Stomach (tissue), 9 donors: ENCODE results near the gene GSDME. TPM values are rescaled to one million over a fixed set of nuclear protein-coding genes. Genes with fewer than 3 reads are reported as not detected.

Experiments
- DNase-seq, 2 donors: peaks; one replicate each; pipeline versions ENCODE4 v3.0.0 to v3.0.0-alpha.2; 2013 to 2019
- H3K27ac ChIP-seq, 5 donors: fragments of 200-600 bp in 4 of 5; sonication (generic) in 4 of 5; one replicate each; pipeline ENCODE4 v1.5.1; 2013 to 2019; ENCODE audit warnings: mild to moderate bottlenecking in 1 of 5, moderate library complexity in 1 of 5
- H3K27me3 ChIP-seq, 3 donors: fragments of 200-600 bp; sonication (generic); one replicate each; pipeline ENCODE4 v1.5.1; 2017 to 2019; ENCODE audit warnings: mixed run types in 1 of 3
- H3K36me3 ChIP-seq, 4 donors: fragments of 200-600 bp; sonication (generic); 1 replicate in 3 of 4; 2 replicates in 1 of 4; pipeline ENCODE4 v1.5.1; 2016 to 2019
- H3K4me1 ChIP-seq, 4 donors: fragments of 200-600 bp; sonication (generic); one replicate each; pipeline ENCODE4 v1.5.1; 2016 to 2019
- H3K4me3 ChIP-seq, 4 donors: fragments of 200-600 bp; sonication (generic) in 3 of 4; one replicate each; pipeline ENCODE4 v1.5.1; 2016 to 2019; ENCODE audit warnings: mild to moderate bottlenecking in 1 of 4
- H3K9me3 ChIP-seq, 4 donors: fragments of 200-600 bp; sonication (generic); one replicate each; pipeline ENCODE4 v1.5.1; 2016 to 2019
- CTCF ChIP-seq, 7 experiments: fragments of 450-650 bp in 4 of 7; fragments of 200-600 bp in 3 of 7; sonication (generic) in 3 of 7; IDR thresholded peaks; one replicate each; pipeline ENCODE4 v1.5.1; 2016 to 2019; ENCODE audit warnings: antibody characterized with exemption in 7 of 7, control low read depth in 2 of 7, mild to moderate bottlenecking in 1 of 7
- EP300 ChIP-seq: sonication (generic); formaldehyde crosslinking; IDR thresholded peaks from one replicate; pipeline ENCODE4 v1.6.1; 2017; ENCODE audit warnings: antibody characterized with exemption
- POLR2A ChIP-seq, 4 donors: fragments of 450-650 bp; IDR thresholded peaks; one replicate each; pipeline ENCODE4 v1.6.1; 2016; ENCODE audit warnings: antibody characterized with exemption in 4 of 4, control low read depth in 2 of 4, mild to moderate bottlenecking in 1 of 4, moderate library complexity in 1 of 4
- POLR2AphosphoS5 ChIP-seq, 3 donors: sonication (generic); formaldehyde crosslinking; IDR thresholded peaks; one replicate each; pipeline ENCODE4 v1.6.1; 2016; ENCODE audit warnings: antibody characterized with exemption in 3 of 3
- whole genome bisulfite sequencing, 5 donors: extraction: QIAGEN DNeasy Blood & Tissue Kit in 3 of 5; methylation state at CpG; one replicate each; pipeline versions ENCODE4 v1.1.5 to v1.1.7; 2013 to 2018; 5-methylcytosine and 5-hydroxymethylcytosine counted together
- intact Hi-C: fragments of 100-400 bp; cut with DNase I; formaldehyde crosslinking; loops from one replicate; pipeline ENCODE4 v1.15.1; 2023; ENCODE audit warnings: low total_unique reads
- polyA plus RNA-seq, 3 donors: library from polyadenylated mRNA; stranded (reverse); fragments of 200-250 nt; gene quantifications; one replicate each; pipeline ENCODE4 v1.2.3, GENCODE V29; 2013
- total RNA-seq, 5 donors: library from RNA; depleted of rRNA; stranded (reverse); fragments of >200 nt; gene quantifications; one replicate each; pipeline versions ENCODE4 v1.1.0 to v1.2.3, GENCODE V29; 2014 to 2016
- donor health status: healthy with polysubstance abuse.
- donor health status: Bipolar disorder and iron deficiency.
- donor health status: healthy.

GSDME gene
- total and polyA plus RNA-seq, 8 donors = 2.6 to 11.9 (median 4.5) TPM; not detected in 1

- WGBS, 5 donors = 79 to 88% (median 85%) methylated on average over 13 of the region's 13 CpGs
- Histone ChIP-seq H3K27me3 (no peaks in the 10 kb centered on the region), H3K4me3 (no peak overlapping the region), H3K27ac (no peak overlapping the region), H3K36me3 (peaks cover 0 to 11% (median 0%) of the 10 kb centered on the region in 4 donors), H3K4me1 (no peaks in the 10 kb centered on the region), H3K9me3 (no peaks in the 10 kb centered on the region)
- peak in 1 of 2 donors; percentile 39 for DNase-seq
- TF ChIP-seq CTCF (IDR thresholded peaks at IDR 0.05) (no peak), POLR2A (IDR thresholded peaks at IDR 0.05) (no peak), POLR2AphosphoS5 (IDR thresholded peaks at IDR 0.05) (no peak), EP300 (no peak)
- intact Hi-C loops = no loop called here
These were observed 38.2 kb downstream of the GSDME start for GRCh38 chr7:24718977-24719491.

GRCh38 chr7:24718431-24718831, 38.8 kb downstream of the GSDME start:
- H3K27ac ChIP-seq = no peak overlapping the region
- intact Hi-C loops = no loop called here
- no peaks in the 10 kb centered on the region for H3K27me3 ChIP-seq
- 86 to 95% (median 91%) methylated on average over 5 of the region's 5 CpGs for WGBS, 5 donors
- no peak for TF ChIP-seq CTCF (IDR thresholded peaks at IDR 0.05)
- no peak for TF ChIP-seq EP300
- TF ChIP-seq POLR2AphosphoS5 (IDR thresholded peaks at IDR 0.05) = no peak
- TF ChIP-seq POLR2A (IDR thresholded peaks at IDR 0.05) = no peak
- no peaks in the 10 kb centered on the region for H3K9me3 ChIP-seq
- H3K4me3 ChIP-seq = no peak overlapping the region
- peaks cover 0 to 11% (median 0%) of the 10 kb centered on the region in 4 donors for H3K36me3 ChIP-seq
- DNase-seq = no peak
- H3K4me1 ChIP-seq = no peaks in the 10 kb centered on the region

- TF ChIP-seq POLR2AphosphoS5 (IDR thresholded peaks at IDR 0.05) (no peak), CTCF (IDR thresholded peaks at IDR 0.05) (no peak), POLR2A (IDR thresholded peaks at IDR 0.05) (no peak), EP300 (no peak)
- intact Hi-C loops = no loop called here
- Histone ChIP-seq H3K4me3 (no peak overlapping the region), H3K27me3 (no peaks in the 10 kb centered on the region), H3K36me3 (peaks cover 0 to 11% (median 0%) of the 10 kb centered on the region in 4 donors), H3K9me3 (no peaks in the 10 kb centered on the region), H3K4me1 (no peaks in the 10 kb centered on the region), H3K27ac (no peak overlapping the region)
- DNase-seq = no peak
- 71 to 82% (median 77%) methylated on average over 7 of the region's 7 CpGs for WGBS, 5 donors
These were observed 39.5 kb downstream of the GSDME start for GRCh38 chr7:24717694-24718320.

- intact Hi-C loops = no loop called here
- no peaks in the 10 kb centered on the region for H3K4me1 ChIP-seq
- TF ChIP-seq POLR2AphosphoS5 (IDR thresholded peaks at IDR 0.05) (no peak), EP300 (no peak), POLR2A (IDR thresholded peaks at IDR 0.05) (no peak), CTCF (IDR thresholded peaks at IDR 0.05) (no peak)
- no peaks in the 10 kb centered on the region for H3K9me3 ChIP-seq
- H3K27me3 ChIP-seq = no peaks in the 10 kb centered on the region
- no peak overlapping the region for H3K27ac ChIP-seq
- 85 to 95% (median 87%) methylated on average over 14 of the region's 14 CpGs for WGBS, 5 donors
- H3K4me3 ChIP-seq = no peak overlapping the region
- H3K36me3 ChIP-seq = peaks cover 0 to 11% (median 0%) of the 10 kb centered on the region in 4 donors
- DNase-seq = no peak
These were observed 40.0 kb downstream of the GSDME start for GRCh38 chr7:24717247-24717622.
